Testis (tissue), 3 donors: ENCODE data around the gene DELE1. TPM values are rescaled to one million over a fixed set of nuclear protein-coding genes. Genes with fewer than 3 reads are reported as not detected.

ENCODE experiments used
- DNase-seq: peaks from one replicate; pipeline ENCODE4 v3.0.0-alpha.2; 2019
- H3K27ac ChIP-seq, 2 donors: fragments of 200-600 bp; sonication (generic); one replicate each; pipeline ENCODE4 v1.5.1; 2019
- H3K27me3 ChIP-seq: fragments of 200-600 bp; sonication (generic); one replicate; pipeline ENCODE4 v1.5.1; 2019
- H3K36me3 ChIP-seq: fragments of 200-600 bp; sonication (generic); one replicate; pipeline ENCODE4 v1.5.1; 2017; ENCODE audit warnings: low read depth; ENCODE audit errors: missing control alignments
- H3K4me1 ChIP-seq: fragments of 200-600 bp; sonication (generic); one replicate; pipeline ENCODE4 v1.5.1; 2019
- H3K4me3 ChIP-seq, 2 donors: fragments of 200-600 bp; sonication (generic); one replicate each; pipeline ENCODE4 v1.5.1; 2017 to 2019
- H3K9me3 ChIP-seq: fragments of 200-600 bp; sonication (generic); one replicate; pipeline ENCODE4 v1.5.1; 2017
- CTCF ChIP-seq, 3 experiments: fragments of 450-650 bp in 2 of 3; fragments of 200-600 bp in 1 of 3; sonication (generic) in 1 of 3; IDR thresholded peaks; one replicate each; pipeline ENCODE4 v1.5.1; 2016 to 2019; ENCODE audit warnings: antibody characterized with exemption in 3 of 3, mild to moderate bottlenecking in 2 of 3, moderate library complexity in 1 of 3
- POLR2A ChIP-seq: fragments of 450-650 bp; IDR thresholded peaks from one replicate; pipeline ENCODE4 v1.6.1; 2017; ENCODE audit warnings: antibody characterized with exemption, mild to moderate bottlenecking, moderate library complexity
- WGBS, 2 donors: methylation state at CpG; one replicate each; pipeline ENCODE4 v1.1.5; 2018; 5-methylcytosine and 5-hydroxymethylcytosine counted together
- intact Hi-C: fragments of 100-400 bp; cut with DNase I; formaldehyde crosslinking; loops from one replicate; pipeline ENCODE4 v1.15.1; 2023; ENCODE audit warnings: low total_unique reads
- polyA plus RNA-seq: library from polyadenylated mRNA; stranded (reverse); fragments of 350-450 nt; fragmentation: Illumina TruSeq; extraction: RNeasy Lipid Tissue Mini Kit (QIAGEN cat#74804); gene quantifications from one replicate; pipeline ENCODE4 v1.2.3, GENCODE V29; 2014; ENCODE audit warnings: low read depth, low replicate concordance; ENCODE audit not compliant: insufficient read depth
- total RNA-seq, 2 donors: library from RNA; depleted of rRNA; stranded (reverse); fragments of >200 nt; gene quantifications; one replicate each; pipeline ENCODE4 v1.2.3, GENCODE V29; 2016

Gene DELE1
- total and polyA plus RNA-seq, 3 donors from 2014 or later, result 51.2 to 75.8 (median 69.9) TPM

DNA sequence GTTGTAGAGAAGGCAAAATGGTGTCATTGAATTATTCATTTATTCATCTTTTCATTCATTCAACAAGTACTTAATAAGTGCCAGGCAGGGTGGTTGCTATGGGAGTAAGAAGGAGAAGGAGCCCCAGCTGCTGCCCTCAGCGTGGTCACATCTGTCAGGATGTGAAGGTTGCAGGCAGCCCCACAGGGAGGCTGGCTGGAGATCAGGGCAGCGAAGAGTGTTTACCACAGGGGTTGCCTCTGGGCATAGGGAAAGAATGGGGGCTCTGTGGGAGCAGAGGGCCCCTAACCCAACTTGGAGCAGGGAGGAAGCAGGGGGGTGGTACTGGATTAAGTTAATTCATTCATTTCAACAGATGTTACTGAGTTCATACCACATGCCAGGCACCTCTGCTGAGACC lies 28.3 kb downstream of the DELE1 start:
- Histone ChIP-seq H3K9me3 (no peaks in the 10 kb centered on the region), H3K27me3 (no peaks in the 10 kb centered on the region), H3K27ac (no peak overlapping the region), H3K4me1 (no peaks in the 10 kb centered on the region), H3K4me3 (no peak overlapping the region), H3K36me3 (no peaks in the 10 kb centered on the region)
- intact Hi-C loops, result loop anchor here (10.0 kb wide), 1 partner anchor 67 kb away; no protein-coding TSS in a partner anchor
- DNase-seq, result no peak
- no peak for TF ChIP-seq POLR2A
- no peak for TF ChIP-seq CTCF (IDR thresholded peaks at IDR 0.05)
- 57 to 95% methylated on average over 2 of the region's 2 CpGs for WGBS, 2 donors

DNA sequence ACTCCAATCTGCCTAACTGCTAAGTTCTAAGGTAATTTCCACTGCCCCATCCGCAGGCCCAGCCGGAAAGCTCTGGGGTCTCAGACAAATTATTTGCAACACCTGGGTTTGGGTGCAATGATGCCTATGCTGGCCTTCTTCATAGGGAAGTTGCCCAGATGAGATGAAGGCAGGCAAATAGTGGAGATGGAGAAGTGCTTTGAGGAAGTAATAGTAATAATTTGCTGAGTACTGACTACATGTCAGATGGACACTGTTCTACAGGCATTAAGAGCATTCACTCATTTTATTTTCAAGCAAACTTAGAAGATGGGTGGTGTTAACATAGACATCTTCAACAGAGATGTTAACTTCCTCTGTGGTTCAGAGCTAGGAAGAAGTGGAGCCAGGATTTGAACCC lies 30.5 kb downstream of the DELE1 start:
- H3K9me3 ChIP-seq, result no peaks in the 10 kb centered on the region
- TF ChIP-seq POLR2A (no peak), CTCF (IDR thresholded peaks at IDR 0.05) (no peak)
- H3K27me3 ChIP-seq, result no peaks in the 10 kb centered on the region
- H3K27ac ChIP-seq, result no peak overlapping the region
- WGBS, 2 donors, result 93 to 100% methylated on average over 2 of the region's 2 CpGs
- H3K36me3 ChIP-seq, result no peaks in the 10 kb centered on the region
- DNase-seq, result no peak
- H3K4me1 ChIP-seq, result no peaks in the 10 kb centered on the region
- intact Hi-C loops, result loop anchor here (10.0 kb wide), 1 partner anchor 69 kb away; no protein-coding TSS in a partner anchor
- H3K4me3 ChIP-seq, result no peak overlapping the region

DNA sequence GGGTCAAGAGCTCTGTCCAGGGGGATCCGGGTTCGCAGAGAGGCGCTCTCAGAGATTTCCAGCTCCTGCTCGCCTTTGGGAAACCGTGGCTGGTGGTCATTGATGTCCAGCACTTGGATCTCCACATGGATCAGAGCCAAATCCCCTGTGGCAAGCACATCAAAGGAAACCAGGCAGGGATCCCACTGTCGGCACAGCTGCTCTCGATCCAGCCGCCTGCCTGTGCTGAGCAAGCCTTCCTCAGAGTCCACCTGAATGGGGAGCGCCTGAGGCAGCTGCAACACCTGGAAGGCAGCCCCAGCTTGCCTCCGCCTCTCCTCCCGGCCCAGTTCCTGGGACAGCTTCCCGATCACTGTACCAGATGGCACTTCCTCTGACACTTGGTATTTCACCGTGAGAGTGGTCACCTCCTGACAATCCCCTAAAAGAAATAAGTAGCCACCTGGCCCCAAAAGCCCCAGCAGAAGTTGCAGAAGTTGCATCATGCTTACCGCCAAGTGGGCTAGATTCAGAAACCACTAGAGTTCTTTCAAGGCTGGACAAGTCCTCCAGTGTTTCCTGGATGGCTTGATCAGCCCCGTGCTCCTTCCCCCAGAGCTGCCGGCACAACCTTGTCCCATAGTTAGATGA lies 33.8 kb downstream of the DELE1 start:
- Histone ChIP-seq H3K27me3 (no peaks in the 10 kb centered on the region), H3K9me3 (no peaks in the 10 kb centered on the region), H3K4me1 (peaks cover 6% of the 10 kb centered on the region), H3K27ac (no peak overlapping the region), H3K36me3 (no peaks in the 10 kb centered on the region), H3K4me3 (no peak overlapping the region)
- intact Hi-C loops, result loop anchor here (10.0 kb wide), 1 partner anchor 73 kb away; no protein-coding TSS in a partner anchor
- no peak for DNase-seq
- WGBS, 2 donors, result 75 to 80% methylated on average over 7 to 16 of the region's 16 CpGs
- no peak for TF ChIP-seq CTCF (IDR thresholded peaks at IDR 0.05)
- TF ChIP-seq POLR2A, result no peak

GRCh38 chr5:141958113-141958512 lies 34.4 kb downstream of the DELE1 start, which contains the start of gene PCDH12:
Gene PCDH12 (minus strand): TSS chr5:141958202. CDS start chr5:141957851, 351 bp downstream.
- no peak within 1 kb of the TSS for H3K27ac ChIP-seq
- H3K4me3 ChIP-seq, result no peak within 1 kb of the TSS
- no peaks in the 10 kb centered on the region for H3K9me3 ChIP-seq
- TF ChIP-seq POLR2A (no peak), CTCF (IDR thresholded peaks at IDR 0.05) (no peak)
- H3K4me1 ChIP-seq, result peaks cover 6% of the 10 kb centered on the region
- H3K36me3 ChIP-seq, result no peaks in the 10 kb centered on the region
- 61 to 63% methylated on average over 7 of the region's 7 CpGs for WGBS, 2 donors
- DNase-seq, result no peak
- no peaks in the 10 kb centered on the region for H3K27me3 ChIP-seq
- intact Hi-C loops, result loop anchor here (10.0 kb wide), 1 partner anchor 73 kb away; no protein-coding TSS in a partner anchor
